ENCODE results near the gene RREB1. TPM values are rescaled to one million over a fixed set of nuclear protein-coding genes. Genes with fewer than 3 reads are reported as not detected.

The RREB1 gene
- polyA plus RNA-seq, 1 experiment, result 1.2 TPM

GRCh38 chr6:7067305-7067704 is 40.5 kb upstream of the RREB1 start:
- ChIA-PET POLR2A (interaction anchor here (0.6 kb wide), 1 partner anchor 9 kb away, joined by 3 read pairs; no protein-coding TSS in a partner anchor), CTCF (interaction anchor here (0.6 to 1.2 kb wide), 2 partner anchors 19 to 118 kb away, joined by 3 read pairs; no protein-coding TSS in a partner anchor)
- TF ChIP-seq CTCF (IDR thresholded peaks at IDR 0.05; ENCODE audit: insufficient read depth, low read depth, low read length), result no peak
- Histone ChIP-seq H3K4me3 (ENCODE audit: low read depth, low read length) (no peak overlapping the region), H3K36me3 (ENCODE audit: control insufficient read depth, insufficient read depth, low read length) (no peaks in the 10 kb centered on the region), H3K27me3 (ENCODE audit: control insufficient read depth, insufficient read depth, low read length) (no peaks in the 10 kb centered on the region)
- no peak for DNase-seq (ENCODE audit: low read depth)

GRCh38 chr6:7071405-7071804 is 36.4 kb upstream of the RREB1 start:
- CTCF ChIA-PET, result no interaction called here
- DNase-seq (ENCODE audit: low read depth), result no peak
- POLR2A ChIA-PET, result no interaction called here
- Histone ChIP-seq H3K27me3 (ENCODE audit: control insufficient read depth, insufficient read depth, low read length) (no peaks in the 10 kb centered on the region), H3K4me3 (ENCODE audit: low read depth, low read length) (no peak overlapping the region), H3K36me3 (ENCODE audit: control insufficient read depth, insufficient read depth, low read length) (no peaks in the 10 kb centered on the region)
- TF ChIP-seq CTCF (IDR thresholded peaks at IDR 0.05; ENCODE audit: insufficient read depth, low read depth, low read length), result no peak

- H3K36me3 ChIP-seq (ENCODE audit: control insufficient read depth, insufficient read depth, low read length), result no peaks in the 10 kb centered on the region
- ChIA-PET CTCF (no interaction called here), POLR2A (no interaction called here)
- DNase-seq (ENCODE audit: low read depth), result no peak
- H3K4me3 ChIP-seq (ENCODE audit: low read depth, low read length), result no peak overlapping the region
- no peaks in the 10 kb centered on the region for H3K27me3 ChIP-seq (ENCODE audit: control insufficient read depth, insufficient read depth, low read length)
- no peak for TF ChIP-seq CTCF (IDR thresholded peaks at IDR 0.05; ENCODE audit: insufficient read depth, low read depth, low read length)
These were observed 34.5 kb upstream of the RREB1 start for GRCh38 chr6:7073082-7073820.

- Histone ChIP-seq H3K27me3 (ENCODE audit: control insufficient read depth, insufficient read depth, low read length) (no peaks in the 10 kb centered on the region), H3K36me3 (ENCODE audit: control insufficient read depth, insufficient read depth, low read length) (no peaks in the 10 kb centered on the region), H3K4me3 (ENCODE audit: low read depth, low read length) (no peak overlapping the region)
- CTCF ChIA-PET, result no interaction called here
- DNase-seq (ENCODE audit: low read depth), result no peak
- POLR2A ChIA-PET, result no interaction called here
- no peak for TF ChIP-seq CTCF (IDR thresholded peaks at IDR 0.05; ENCODE audit: insufficient read depth, low read depth, low read length)
These were observed 33.8 kb upstream of the RREB1 start for GRCh38 chr6:7073821-7074525.

- no peaks in the 10 kb centered on the region for H3K27me3 ChIP-seq (ENCODE audit: control insufficient read depth, insufficient read depth, low read length)
- no peak overlapping the region for H3K4me3 ChIP-seq (ENCODE audit: low read depth, low read length)
- no peak for DNase-seq (ENCODE audit: low read depth)
- no peak for TF ChIP-seq CTCF (IDR thresholded peaks at IDR 0.05; ENCODE audit: insufficient read depth, low read depth, low read length)
- ChIA-PET POLR2A (no interaction called here), CTCF (no interaction called here)
- no peaks in the 10 kb centered on the region for H3K36me3 ChIP-seq (ENCODE audit: control insufficient read depth, insufficient read depth, low read length)
These were observed 32.9 kb upstream of the RREB1 start for GRCh38 chr6:7074870-7075269.
